ENCODE measurements around the gene TFF3. TPM values are rescaled to one million over a fixed set of nuclear protein-coding genes. Genes with fewer than 3 reads are reported as not detected.
"Not testable (repeated sequence)": the region's sequence is repeated elsewhere in the genome, so short reads cannot be mapped to it uniquely, and the experiment has no call there.

TFF3 gene
- total RNA-seq, 2 experiments from 2014 or later, result not detected

GRCh38 chr21:42300956-42301355 is 14.3 kb downstream of the TFF3 start:
- ATAC-seq (ENCODE audit: low read depth), result no peak
- H3K9me3 Mint-ChIP-seq, result no peaks in the 10 kb centered on the region
- POLR2A ChIA-PET, result no interaction called here
- peaks cover 17% of the 10 kb centered on the region for H3K4me1 Mint-ChIP-seq
- no peak overlapping the region for H3K4me3 Mint-ChIP-seq
- H3K36me3 Mint-ChIP-seq, result no peaks in the 10 kb centered on the region
- H3K27ac Mint-ChIP-seq, result no peak overlapping the region
- H3K27me3 Mint-ChIP-seq, result no peaks in the 10 kb centered on the region
- no peak for DNase-seq

GRCh38 chr21:42300045-42300583 is 15.1 kb downstream of the TFF3 start:
- no peak for DNase-seq
- H3K36me3 Mint-ChIP-seq, result peaks cover 3% of the 10 kb centered on the region
- H3K9me3 Mint-ChIP-seq, result no peaks in the 10 kb centered on the region
- H3K27ac Mint-ChIP-seq, result no peak overlapping the region
- H3K4me1 Mint-ChIP-seq, result peaks cover 17% of the 10 kb centered on the region
- H3K27me3 Mint-ChIP-seq, result no peaks in the 10 kb centered on the region
- no peak overlapping the region for H3K4me3 Mint-ChIP-seq
- POLR2A ChIA-PET, result no interaction called here
- ATAC-seq (ENCODE audit: low read depth), result no peak

DNA sequence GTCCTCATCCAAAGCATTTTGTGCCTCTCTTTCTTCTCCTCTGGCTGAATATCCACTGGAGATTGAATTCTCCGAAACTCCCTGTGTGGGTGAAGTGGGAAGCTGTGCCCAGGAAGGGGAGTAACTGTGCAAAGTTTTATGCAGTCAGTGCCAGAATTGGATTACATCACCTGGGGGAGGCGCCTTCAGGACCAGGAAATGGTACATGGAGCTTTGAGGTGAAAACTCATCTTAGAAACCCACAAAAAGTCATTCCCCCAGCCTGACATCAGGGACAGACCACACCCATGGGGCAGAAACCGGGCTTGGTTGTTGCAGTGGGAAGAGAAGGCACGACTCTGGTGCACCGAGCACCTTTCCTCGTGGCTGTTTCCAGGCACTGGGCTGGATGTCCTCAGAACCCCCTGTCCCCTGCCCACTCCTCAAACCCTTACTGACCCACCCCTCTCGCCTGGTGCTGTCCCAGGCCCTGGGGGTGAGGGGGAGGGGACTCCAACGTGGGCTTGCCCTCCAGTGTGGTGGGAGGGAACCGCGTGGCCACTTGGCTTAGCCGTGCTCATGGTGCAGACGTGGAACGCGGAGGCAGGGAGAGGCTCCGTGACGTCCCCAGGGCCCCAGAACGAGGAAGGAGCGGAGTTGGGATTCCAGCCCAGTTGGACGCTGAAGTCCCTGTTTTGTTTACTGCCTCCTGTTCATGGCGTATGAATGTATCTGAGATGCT is 15.7 kb downstream of the TFF3 start:
- POLR2A ChIA-PET, result interaction anchor here (0.7 kb wide), 1 partner anchor 118 kb away, joined by 3 read pairs; no protein-coding TSS in a partner anchor
- Mint-ChIP-seq H3K4me1 (peaks cover 14% of the 10 kb centered on the region), H3K36me3 (peaks cover 3% of the 10 kb centered on the region), H3K27me3 (no peaks in the 10 kb centered on the region), H3K9me3 (no peaks in the 10 kb centered on the region), H3K27ac (no peak overlapping the region), H3K4me3 (peak overlapping the region; percentile 30)
- ATAC-seq (ENCODE audit: low read depth) (peak; percentile 77), DNase-seq (no peak)

DNA sequence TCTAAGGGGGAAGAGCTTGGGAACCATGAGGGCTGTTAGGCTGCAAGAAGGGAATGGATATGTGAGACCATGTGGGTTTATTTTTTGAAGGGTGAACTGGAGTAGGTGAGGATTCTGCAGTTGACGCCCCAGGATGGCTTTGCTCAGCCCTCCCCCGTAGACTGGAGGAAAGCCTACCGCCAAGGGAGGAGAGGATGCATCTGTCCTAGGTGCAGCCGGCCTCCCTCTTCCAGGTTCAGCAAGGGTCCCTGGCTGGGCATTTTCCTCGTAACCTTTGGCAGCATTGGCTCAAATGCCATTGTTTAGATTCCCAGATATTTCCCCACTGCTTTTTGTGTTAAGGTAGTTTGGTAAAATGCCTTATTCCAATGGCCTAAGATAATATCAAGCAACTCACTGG is 16.6 kb downstream of the TFF3 start:
- H3K4me1 Mint-ChIP-seq, result peaks cover 14% of the 10 kb centered on the region
- H3K4me3 Mint-ChIP-seq, result no peak overlapping the region
- H3K27me3 Mint-ChIP-seq, result no peaks in the 10 kb centered on the region
- H3K9me3 Mint-ChIP-seq, result no peaks in the 10 kb centered on the region
- H3K36me3 Mint-ChIP-seq, result peaks cover 3% of the 10 kb centered on the region
- POLR2A ChIA-PET, result interaction anchor here (0.7 kb wide), 1 partner anchor 118 kb away, joined by 3 read pairs; no protein-coding TSS in a partner anchor
- no peak for DNase-seq
- H3K27ac Mint-ChIP-seq, result no peak overlapping the region
- ATAC-seq (ENCODE audit: low read depth), result no peak

DNA sequence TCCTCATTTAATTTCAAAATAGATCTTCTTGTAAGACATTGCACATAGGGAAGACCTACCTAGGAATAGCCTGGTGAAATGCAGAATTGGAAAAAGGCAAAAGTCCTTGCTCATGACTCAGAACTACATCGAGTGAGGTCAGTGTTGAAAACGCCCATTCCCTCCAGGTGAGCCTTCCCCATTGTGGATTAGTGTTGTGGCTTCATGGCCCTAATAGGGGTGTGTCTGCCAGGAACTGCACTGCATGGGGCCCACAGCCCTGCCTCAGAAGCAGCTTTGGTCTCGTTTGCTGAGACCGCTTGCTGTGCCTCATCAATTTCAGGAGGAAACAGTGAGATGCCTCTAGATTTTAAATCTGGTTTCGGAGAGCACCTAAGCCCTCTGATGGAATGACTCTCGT is 17.0 kb downstream of the TFF3 start:
- H3K36me3 Mint-ChIP-seq, result peaks cover 3% of the 10 kb centered on the region
- DNase-seq (no peak), ATAC-seq (ENCODE audit: low read depth) (no peak)
- peaks cover 14% of the 10 kb centered on the region for H3K4me1 Mint-ChIP-seq
- H3K27me3 Mint-ChIP-seq, result no peaks in the 10 kb centered on the region
- no peaks in the 10 kb centered on the region for H3K9me3 Mint-ChIP-seq
- POLR2A ChIA-PET, result no interaction called here
- H3K4me3 Mint-ChIP-seq, result no peak overlapping the region
- H3K27ac Mint-ChIP-seq, result no peak overlapping the region

DNA sequence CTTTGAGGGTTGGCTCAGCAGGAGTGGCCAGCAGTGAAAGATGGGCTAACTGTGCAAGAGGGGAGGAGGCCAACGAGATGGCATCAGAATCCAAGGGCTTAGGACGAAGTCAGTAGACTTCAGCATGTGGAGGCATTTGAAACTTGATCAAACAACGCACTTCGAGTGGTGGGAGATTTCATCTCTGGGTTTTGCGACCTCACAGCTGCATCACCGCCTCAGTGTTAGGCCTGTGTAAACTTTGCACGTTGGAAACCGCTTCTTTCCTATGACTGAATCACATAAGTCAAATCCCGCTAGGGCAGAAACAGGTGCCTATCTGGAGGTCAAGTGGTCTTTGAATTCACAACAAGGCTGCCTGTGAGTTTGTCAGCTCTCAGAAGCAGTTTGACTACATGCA is 17.8 kb downstream of the TFF3 start:
- DNase-seq (no peak), ATAC-seq (ENCODE audit: low read depth) (no peak)
- POLR2A ChIA-PET, result no interaction called here
- no peaks in the 10 kb centered on the region for H3K9me3 Mint-ChIP-seq
- peaks cover 3% of the 10 kb centered on the region for H3K36me3 Mint-ChIP-seq
- H3K27me3 Mint-ChIP-seq, result no peaks in the 10 kb centered on the region
- H3K4me1 Mint-ChIP-seq, result peaks cover 14% of the 10 kb centered on the region
- no peak overlapping the region for H3K4me3 Mint-ChIP-seq
- no peak overlapping the region for H3K27ac Mint-ChIP-seq

GRCh38 chr21:42296501-42296900 is 18.7 kb downstream of the TFF3 start:
- Mint-ChIP-seq H3K4me3 (no peak overlapping the region), H3K9me3 (no peaks in the 10 kb centered on the region), H3K36me3 (peaks cover 3% of the 10 kb centered on the region), H3K27ac (no peak overlapping the region), H3K27me3 (no peaks in the 10 kb centered on the region), H3K4me1 (peaks cover 14% of the 10 kb centered on the region)
- ATAC-seq (ENCODE audit: low read depth), result no peak
- POLR2A ChIA-PET, result interaction anchor here (0.7 kb wide), 1 partner anchor 111 kb away, joined by 3 read pairs; no protein-coding TSS in a partner anchor
- DNase-seq, result no peak

DNA sequence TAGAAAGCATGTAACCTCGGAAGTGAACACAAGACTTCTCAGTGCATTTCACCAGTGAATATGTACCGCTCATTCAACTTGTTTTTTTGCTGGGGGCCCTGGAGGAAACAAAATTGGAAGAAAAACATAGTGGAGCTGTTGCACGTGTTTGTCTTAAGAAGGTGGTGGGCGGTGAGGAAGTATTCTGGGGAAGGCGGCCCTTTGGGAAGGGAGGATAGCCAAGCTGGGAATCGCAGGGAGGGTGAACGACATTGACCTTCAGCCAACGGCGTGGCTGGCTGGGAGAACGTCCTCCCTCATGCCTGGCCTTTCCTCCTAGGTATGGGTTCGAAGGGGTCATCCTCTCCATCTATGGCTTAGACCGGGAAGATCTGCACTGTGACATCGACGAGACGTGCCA is 19.4 kb downstream of the TFF3 start:
- no peak overlapping the region for H3K27ac Mint-ChIP-seq
- H3K27me3 Mint-ChIP-seq, result no peaks in the 10 kb centered on the region
- peaks cover 14% of the 10 kb centered on the region for H3K4me1 Mint-ChIP-seq
- no peak overlapping the region for H3K4me3 Mint-ChIP-seq
- DNase-seq, result no peak
- no peaks in the 10 kb centered on the region for H3K9me3 Mint-ChIP-seq
- POLR2A ChIA-PET, result no interaction called here
- H3K36me3 Mint-ChIP-seq, result peaks cover 3% of the 10 kb centered on the region
- no peak for ATAC-seq (ENCODE audit: low read depth)

DNA sequence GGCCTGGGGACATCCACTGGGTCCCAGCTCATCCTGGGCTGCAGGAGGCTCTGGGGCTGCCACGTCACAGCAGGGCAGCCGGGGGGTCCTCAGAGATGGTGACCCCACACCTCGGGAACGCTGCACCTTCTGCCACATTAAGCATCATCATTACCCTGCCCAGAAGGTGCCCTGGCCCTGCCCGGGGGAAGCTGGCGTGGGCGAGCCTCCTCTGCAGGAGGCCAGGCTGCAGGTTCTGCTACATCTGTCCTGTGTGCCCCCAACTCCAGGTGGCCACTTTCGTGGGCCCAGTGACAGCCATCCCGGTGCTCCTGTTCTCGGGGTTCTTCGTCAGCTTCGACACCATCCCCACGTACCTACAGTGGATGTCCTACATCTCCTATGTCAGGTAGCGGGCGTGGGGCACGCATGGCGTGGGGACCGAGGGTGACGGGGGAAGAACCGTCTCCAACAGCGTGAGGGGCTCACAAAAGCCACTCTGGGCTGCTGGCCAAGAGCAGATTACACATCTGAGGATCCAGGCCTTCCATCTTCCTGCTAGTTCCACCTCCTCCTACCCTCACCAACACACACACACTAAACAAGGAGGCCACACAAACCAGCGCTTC is 20.8 kb downstream of the TFF3 start:
- Mint-ChIP-seq H3K4me1 (peaks cover 6% of the 10 kb centered on the region), H3K4me3 (no peak overlapping the region), H3K36me3 (peaks cover 4% of the 10 kb centered on the region), H3K27me3 (no peaks in the 10 kb centered on the region), H3K27ac (no peak overlapping the region), H3K9me3 (no peaks in the 10 kb centered on the region)
- ATAC-seq (ENCODE audit: low read depth) (no peak), DNase-seq (no peak)
- POLR2A ChIA-PET, result no interaction called here

- peaks cover 10% of the 10 kb centered on the region for H3K36me3 Mint-ChIP-seq
- no peaks in the 10 kb centered on the region for H3K27me3 Mint-ChIP-seq
- H3K4me1 Mint-ChIP-seq, result peaks cover 2% of the 10 kb centered on the region
- DNase-seq, result no peak
- POLR2A ChIA-PET, result no interaction called here
- no peak overlapping the region for H3K4me3 Mint-ChIP-seq
- ATAC-seq (ENCODE audit: low read depth), result no peak
- H3K9me3 Mint-ChIP-seq, result peaks cover 1% of the 10 kb centered on the region
- no peak overlapping the region for H3K27ac Mint-ChIP-seq
Observed at GRCh38 chr21:42293649-42294272, 21.4 kb downstream of the TFF3 start.

- DNase-seq; H3K27me3 Mint-ChIP-seq; ATAC-seq (ENCODE audit: low read depth); H3K4me1 Mint-ChIP-seq; H3K27ac Mint-ChIP-seq; H3K9me3 Mint-ChIP-seq; POLR2A ChIA-PET; H3K4me3 Mint-ChIP-seq: not testable (repeated sequence)
- peaks cover 14% of the 10 kb centered on the region for H3K36me3 Mint-ChIP-seq
Observed at GRCh38 chr21:42292563-42293142, 22.6 kb downstream of the TFF3 start.

DNA sequence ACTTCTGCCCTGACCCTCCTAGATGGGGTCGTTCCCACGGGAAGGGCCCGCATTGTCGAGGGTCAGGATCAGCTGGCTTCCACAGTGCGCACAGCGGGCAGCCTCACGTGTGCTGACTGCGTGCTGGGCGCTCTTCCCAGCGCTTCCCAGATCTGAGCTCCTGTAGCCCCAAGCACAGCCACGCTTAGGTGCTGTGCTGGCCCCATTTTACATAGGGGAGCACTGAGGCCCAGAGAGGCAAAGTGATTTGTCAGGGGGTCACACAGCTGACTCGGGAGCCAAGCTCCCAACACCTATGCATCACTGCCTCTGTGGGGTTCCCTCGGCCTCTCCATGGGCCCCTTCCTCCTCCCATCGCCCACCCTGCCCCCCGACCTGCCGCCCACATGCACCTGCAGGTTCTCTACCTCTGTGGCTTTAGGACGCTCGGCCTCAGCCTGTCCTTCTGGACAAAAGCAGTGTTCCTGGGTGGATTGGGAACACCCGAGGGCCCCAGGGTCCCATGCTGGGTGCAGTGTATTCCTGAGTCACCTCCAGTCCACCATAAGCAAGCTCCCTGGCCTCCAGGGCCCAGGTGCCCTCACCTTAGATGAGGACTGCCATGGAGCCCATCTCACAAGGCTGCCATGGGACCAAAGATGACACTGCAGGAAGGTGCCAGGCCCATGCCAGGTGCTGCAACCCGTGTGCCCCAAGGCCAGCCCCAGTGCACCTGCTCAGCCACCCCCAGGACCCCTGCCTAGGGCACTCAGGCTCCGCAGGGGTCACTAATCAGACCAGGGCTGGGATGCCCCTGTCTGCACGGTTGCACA is 23.3 kb downstream of the TFF3 start:
- H3K4me1 Mint-ChIP-seq, result peaks cover 3% of the 10 kb centered on the region
- ATAC-seq (ENCODE audit: low read depth) (peak; percentile 67), DNase-seq (no peak)
- H3K27ac Mint-ChIP-seq, result no peak overlapping the region
- POLR2A ChIA-PET, result interaction anchor here (0.6 kb wide), 1 partner anchor 163 kb away, joined by 3 read pairs; no protein-coding TSS in a partner anchor
- no peaks in the 10 kb centered on the region for H3K27me3 Mint-ChIP-seq
- H3K9me3 Mint-ChIP-seq, result peaks cover 1% of the 10 kb centered on the region
- no peak overlapping the region for H3K4me3 Mint-ChIP-seq
- H3K36me3 Mint-ChIP-seq, result peaks cover 15% of the 10 kb centered on the region

All from activated naive CD8-positive, alpha-beta T cell treated with anti-CD3 and anti-CD28 coated beads, Interleukin-2, amount 10 ng/mL, durations not matched to agents 7 days and 5 days (primary cell).